HEK293 (cell line): ENCODE measurements around the gene RASGRP3.

Experiments
- CTCF ChIA-PET: fragments of 350-600 bp; formaldehyde crosslinking; extraction: SDS; loops from one replicate; lab custom pipeline; 2021; ENCODE audit warnings: antibody characterized with exemption; lab: Yijun Ruan, JAX
- POLR2A ChIA-PET: fragments of 300-600 bp; formaldehyde crosslinking; extraction: SDS; loops from one replicate; lab custom pipeline; 2020; ENCODE audit warnings: antibody characterized with exemption, inconsistent platforms; lab: Yijun Ruan, JAX
- H3K27ac ChIP-seq: fragments of 200-500 bp; sonication (Bioruptor generic); 2 replicates; pipeline ENCODE4 v1.5.1; 2014; ENCODE audit warnings: low read depth, low read length, control low read depth, inconsistent platforms; ENCODE audit errors: extremely low read depth
- H3K36me3 ChIP-seq, 2 experiments: fragments of 200-500 bp in 1 of 2; sonication (Bioruptor generic) in 1 of 2; 1 replicate in 1 of 2; 2 replicates in 1 of 2; pipeline ENCODE4 v1.5.1; 2014 to 2017; ENCODE audit warnings: inconsistent platforms in 2 of 2, low read length in 2 of 2; ENCODE audit not compliant: control insufficient read depth in 2 of 2, insufficient read depth in 1 of 2
- H3K4me1 ChIP-seq: fragments of 200-500 bp; sonication (Bioruptor generic); 2 replicates; pipeline ENCODE4 v1.5.1; 2014; ENCODE audit warnings: mild to moderate bottlenecking, low read length, inconsistent platforms; ENCODE audit not compliant: control insufficient read depth, insufficient read depth
- H3K4me3 ChIP-seq: 2 replicates; pipeline ENCODE4 v1.5.1; 2011; ENCODE audit warnings: low read depth, mild to moderate bottlenecking, control low read depth, low read length, moderate library complexity
- H3K9me3 ChIP-seq: fragments of 200-500 bp; sonication (Bioruptor generic); 2 replicates; pipeline ENCODE4 v1.5.1; 2014; ENCODE audit warnings: low read depth, low read length, inconsistent platforms; ENCODE audit not compliant: control insufficient read depth, insufficient read depth
- GLIS2 ChIP-seq: fragments of 450-650 bp; formaldehyde crosslinking; IDR thresholded peaks from 2 replicates; pipeline ENCODE4 v1.5.1; 2016; ENCODE audit warnings: missing biosample characterization, missing genetic modification characterization
- HOXA7 ChIP-seq: sonication (generic); formaldehyde crosslinking; IDR thresholded peaks from 2 replicates; pipeline ENCODE4 v1.8.1; 2022; ENCODE audit warnings: missing genetic modification reagents, borderline replicate concordance
- SP2 ChIP-seq: fragments of 450-650 bp; formaldehyde crosslinking; IDR thresholded peaks from 2 replicates; pipeline ENCODE4 v1.5.1; 2016; ENCODE audit warnings: missing biosample characterization, missing genetic modification characterization
- SP7 ChIP-seq: fragments of 450-650 bp; formaldehyde crosslinking; IDR thresholded peaks from 2 replicates; pipeline ENCODE4 v1.5.1; 2016; ENCODE audit warnings: missing biosample characterization, missing genetic modification characterization
- TRIM28 ChIP-seq: IDR thresholded peaks from 2 replicates; pipeline ENCODE4 v1.6.1; 2011; ENCODE audit warnings: low read length, control low read depth, borderline replicate concordance
- ZFP37 ChIP-seq: fragments of 450-650 bp; formaldehyde crosslinking; IDR thresholded peaks from 2 replicates; pipeline ENCODE4 v1.5.1; 2016; ENCODE audit warnings: missing biosample characterization, missing genetic modification characterization
- ZNF175 ChIP-seq: fragments of 450-650 bp; formaldehyde crosslinking; IDR thresholded peaks from 2 replicates; pipeline ENCODE4 v1.5.1; 2016; ENCODE audit warnings: missing biosample characterization, missing genetic modification characterization
- ZNF391 ChIP-seq: fragments of 450-650 bp; formaldehyde crosslinking; IDR thresholded peaks from 2 replicates; pipeline ENCODE4 v1.5.1; 2016; ENCODE audit warnings: low read depth, missing biosample characterization, missing genetic modification characterization, borderline replicate concordance
- ZNF558 ChIP-seq: fragments of 450-650 bp; formaldehyde crosslinking; IDR thresholded peaks from 2 replicates; pipeline ENCODE4 v1.5.1; 2016; ENCODE audit warnings: missing biosample characterization, missing genetic modification characterization
- ZNF585B ChIP-seq: fragments of 450-650 bp; formaldehyde crosslinking; IDR thresholded peaks from 2 replicates; pipeline ENCODE4 v1.5.1; 2016; ENCODE audit warnings: missing biosample characterization, missing genetic modification characterization
- ZNF701 ChIP-seq: fragments of 450-650 bp; formaldehyde crosslinking; IDR thresholded peaks from 2 replicates; pipeline ENCODE4 v1.5.1; 2016; ENCODE audit warnings: missing biosample characterization, missing genetic modification characterization
- ZNF843 ChIP-seq: fragments of 450-650 bp; formaldehyde crosslinking; IDR thresholded peaks from 2 replicates; pipeline ENCODE4 v1.5.1; 2016; ENCODE audit warnings: missing biosample characterization, missing genetic modification characterization
- TF ChIP-seq, protein P1 (sequence below): fragments of 450-650 bp; formaldehyde crosslinking; IDR thresholded peaks from 2 replicates; pipeline ENCODE4 v1.5.1; 2016; ENCODE audit warnings: missing biosample characterization, missing genetic modification characterization
- TF ChIP-seq, protein P2 (sequence below): fragments of 450-650 bp; formaldehyde crosslinking; IDR thresholded peaks from 2 replicates; pipeline ENCODE4 v1.5.1; 2017; ENCODE audit warnings: missing biosample characterization, missing genetic modification characterization
- TF ChIP-seq, protein P3 (sequence below): fragments of 450-650 bp; formaldehyde crosslinking; IDR thresholded peaks from 2 replicates; pipeline ENCODE4 v1.5.1; 2016; ENCODE audit warnings: missing biosample characterization, missing genetic modification characterization
- TF ChIP-seq, protein P4 (sequence below): IDR thresholded peaks from 2 replicates; pipeline ENCODE4 v1.6.1; 2011; ENCODE audit warnings: mild to moderate bottlenecking, low read depth, low read length, borderline replicate concordance
- TF ChIP-seq, protein P5 (sequence below): fragments of 450-650 bp; formaldehyde crosslinking; IDR thresholded peaks from 2 replicates; pipeline ENCODE4 v1.5.1; 2017; ENCODE audit warnings: missing biosample characterization, missing genetic modification characterization

Gene RASGRP3

DNA sequence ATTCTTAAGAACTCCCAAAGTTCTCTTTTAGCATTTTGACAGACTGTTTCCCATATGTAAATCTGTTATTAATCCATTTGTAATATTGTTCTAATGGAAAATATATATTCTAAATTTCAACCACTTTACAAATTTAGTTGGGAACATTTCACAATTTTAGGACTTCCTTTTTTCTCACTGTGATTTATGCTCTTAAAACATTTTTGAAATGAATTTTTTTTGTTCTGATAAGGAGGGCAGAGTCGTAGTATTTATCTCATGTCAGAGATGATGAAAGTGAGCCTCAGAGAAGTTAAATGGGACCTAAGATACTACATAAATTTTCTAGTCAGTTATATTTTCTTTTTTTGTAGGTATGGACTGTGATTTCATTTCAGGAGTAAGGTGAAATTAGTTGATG, 26.6 kb downstream of the RASGRP3 start (continued):
- TF ChIP-seq, protein P1, sequence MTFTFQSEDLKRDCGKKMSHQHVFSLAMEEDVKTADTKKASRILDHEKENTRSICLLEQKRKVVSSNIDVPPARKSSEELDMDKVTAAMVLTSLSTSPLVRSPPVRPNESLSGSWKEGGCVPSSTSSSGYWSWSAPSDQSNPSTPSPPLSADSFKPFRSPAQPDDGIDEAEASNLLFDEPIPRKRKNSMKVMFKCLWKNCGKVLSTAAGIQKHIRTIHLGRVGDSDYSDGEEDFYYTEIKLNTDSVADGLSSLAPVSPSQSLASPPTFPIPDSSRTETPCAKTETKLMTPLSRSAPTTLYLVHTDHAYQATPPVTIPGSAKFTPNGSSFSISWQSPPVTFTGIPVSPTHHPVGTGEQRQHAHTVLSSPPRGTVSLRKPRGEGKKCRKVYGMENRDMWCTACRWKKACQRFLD (tag by site-specific recombination), result no peak
- no peak for TF ChIP-seq GLIS2

DNA sequence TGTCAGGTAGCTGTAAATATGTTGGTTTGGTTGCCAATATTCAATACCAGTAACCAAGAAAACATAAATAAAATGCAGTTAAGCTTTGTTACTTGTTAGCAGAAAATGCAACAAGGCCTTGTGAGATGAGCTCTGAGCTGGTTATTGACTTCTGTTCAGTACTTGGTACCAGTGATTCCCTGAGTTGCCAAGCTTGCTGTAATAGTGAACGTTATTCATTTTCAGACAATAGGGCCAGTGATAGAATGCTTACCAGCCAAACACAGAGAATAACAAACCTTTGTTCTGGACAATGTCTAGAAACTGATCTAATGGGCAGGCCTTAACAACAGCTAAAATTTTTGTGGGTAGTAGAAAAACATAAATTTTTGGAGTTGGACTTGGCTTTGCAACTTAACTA, 29.5 kb downstream of the RASGRP3 start:
- H3K9me3 ChIP-seq, result no peaks in the 10 kb centered on the region
- H3K36me3 ChIP-seq, result no peaks in the 10 kb centered on the region
- TF ChIP-seq ZFP37 (no peak), GLIS2 (no peak), SP2 (tag by site-specific recombination) (no peak)
- peaks cover 2% of the 10 kb centered on the region; the same call in 1 of the 2 replicates for H3K4me1 ChIP-seq
- no peak overlapping the region for H3K4me3 ChIP-seq
- ChIA-PET CTCF (no interaction called here), POLR2A (no interaction called here)
- no peak overlapping the region for H3K27ac ChIP-seq

DNA sequence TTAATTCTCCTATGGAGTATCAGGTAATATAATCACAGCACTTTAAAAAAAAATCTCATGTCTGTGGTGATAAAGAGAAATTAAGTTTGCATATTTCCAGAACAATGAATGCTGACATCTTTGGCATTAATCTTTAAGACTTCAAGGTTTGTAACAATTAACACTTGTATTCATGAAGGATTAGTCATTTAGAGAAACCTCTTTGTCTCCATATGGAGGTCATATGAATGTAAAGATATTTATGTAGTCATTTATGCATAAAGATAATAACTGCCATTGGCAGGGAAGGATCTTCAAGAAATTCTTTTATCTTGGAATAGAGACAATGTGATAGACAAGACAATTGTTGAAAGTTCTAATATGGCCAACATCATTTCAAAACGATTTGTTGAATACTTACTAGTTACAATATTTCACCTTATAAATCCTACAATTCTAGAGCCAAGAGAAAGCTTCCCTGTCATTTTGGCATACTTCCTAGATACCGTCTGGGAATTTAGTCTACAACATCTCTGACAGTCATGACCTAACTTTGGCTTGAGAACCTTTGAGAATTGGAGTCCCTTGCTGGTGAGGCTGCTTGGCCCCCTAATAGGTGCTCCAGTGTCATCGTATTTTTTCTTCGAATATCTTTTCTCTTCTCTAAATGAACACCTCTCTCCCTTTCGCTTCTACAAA, 33.6 kb downstream of the RASGRP3 start:
- Histone ChIP-seq H3K27ac (no peak overlapping the region), H3K4me1 (peaks cover 6% of the 10 kb centered on the region; the same call in 1 of the 2 replicates), H3K36me3 (no peaks in the 10 kb centered on the region), H3K9me3 (no peaks in the 10 kb centered on the region), H3K4me3 (no peak overlapping the region)
- TF ChIP-seq ZNF391 (tag by site-specific recombination), result no peak
- no peak for TF ChIP-seq TRIM28
- no peak for TF ChIP-seq ZNF843 (tag by site-specific recombination)
- TF ChIP-seq ZNF175 (tag by site-specific recombination), result no peak
- no peak for TF ChIP-seq ZNF558 (tag by site-specific recombination)
- TF ChIP-seq SP7 (tag by site-specific recombination), result no peak
- TF ChIP-seq ZNF585B (tag by site-specific recombination), result no peak
- TF ChIP-seq, protein P2, sequence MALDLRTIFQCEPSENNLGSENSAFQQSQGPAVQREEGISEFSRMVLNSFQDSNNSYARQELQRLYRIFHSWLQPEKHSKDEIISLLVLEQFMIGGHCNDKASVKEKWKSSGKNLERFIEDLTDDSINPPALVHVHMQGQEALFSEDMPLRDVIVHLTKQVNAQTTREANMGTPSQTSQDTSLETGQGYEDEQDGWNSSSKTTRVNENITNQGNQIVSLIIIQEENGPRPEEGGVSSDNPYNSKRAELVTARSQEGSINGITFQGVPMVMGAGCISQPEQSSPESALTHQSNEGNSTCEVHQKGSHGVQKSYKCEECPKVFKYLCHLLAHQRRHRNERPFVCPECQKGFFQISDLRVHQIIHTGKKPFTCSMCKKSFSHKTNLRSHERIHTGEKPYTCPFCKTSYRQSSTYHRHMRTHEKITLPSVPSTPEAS (tag by site-specific recombination), result no peak
- no peak for TF ChIP-seq ZNF701 (tag by site-specific recombination)
- POLR2A ChIA-PET, result no interaction called here
- CTCF ChIA-PET, result interaction anchor here (0.6 kb wide), 1 partner anchor 1653 kb away, joined by 4 read pairs; no protein-coding TSS in a partner anchor

DNA sequence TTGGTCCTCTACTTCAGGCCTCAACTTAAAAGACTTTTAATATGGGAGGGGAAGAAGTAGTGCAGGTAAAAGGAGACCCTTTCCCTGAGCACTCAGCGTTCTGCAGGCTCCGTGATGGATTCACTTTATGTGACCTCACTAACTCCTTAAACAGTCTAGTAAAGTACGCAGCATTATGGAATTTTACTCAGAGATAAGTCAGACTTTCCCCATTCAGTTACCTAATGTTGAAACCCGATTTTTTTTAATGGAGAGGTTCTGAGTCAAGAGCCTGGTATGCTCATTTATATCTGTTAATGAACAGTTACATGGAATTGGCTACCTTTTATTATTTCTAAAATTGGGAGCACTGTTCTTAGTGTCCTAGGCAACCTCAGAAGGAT, 34.1 kb downstream of the RASGRP3 start:
- CTCF ChIA-PET, result no interaction called here
- no peaks in the 10 kb centered on the region for H3K9me3 ChIP-seq
- H3K4me3 ChIP-seq, result no peak overlapping the region
- H3K27ac ChIP-seq, result no peak overlapping the region
- POLR2A ChIA-PET, result no interaction called here
- no peaks in the 10 kb centered on the region for H3K36me3 ChIP-seq
- TF ChIP-seq ZNF558 (tag by site-specific recombination) (no peak), HOXA7 (CRISPR knock-in tag) (no peak)
- TF ChIP-seq, protein P3, sequence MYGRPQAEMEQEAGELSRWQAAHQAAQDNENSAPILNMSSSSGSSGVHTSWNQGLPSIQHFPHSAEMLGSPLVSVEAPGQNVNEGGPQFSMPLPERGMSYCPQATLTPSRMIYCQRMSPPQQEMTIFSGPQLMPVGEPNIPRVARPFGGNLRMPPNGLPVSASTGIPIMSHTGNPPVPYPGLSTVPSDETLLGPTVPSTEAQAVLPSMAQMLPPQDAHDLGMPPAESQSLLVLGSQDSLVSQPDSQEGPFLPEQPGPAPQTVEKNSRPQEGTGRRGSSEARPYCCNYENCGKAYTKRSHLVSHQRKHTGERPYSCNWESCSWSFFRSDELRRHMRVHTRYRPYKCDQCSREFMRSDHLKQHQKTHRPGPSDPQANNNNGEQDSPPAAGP (tag by site-specific recombination), result no peak
- TF ChIP-seq, protein P4, sequence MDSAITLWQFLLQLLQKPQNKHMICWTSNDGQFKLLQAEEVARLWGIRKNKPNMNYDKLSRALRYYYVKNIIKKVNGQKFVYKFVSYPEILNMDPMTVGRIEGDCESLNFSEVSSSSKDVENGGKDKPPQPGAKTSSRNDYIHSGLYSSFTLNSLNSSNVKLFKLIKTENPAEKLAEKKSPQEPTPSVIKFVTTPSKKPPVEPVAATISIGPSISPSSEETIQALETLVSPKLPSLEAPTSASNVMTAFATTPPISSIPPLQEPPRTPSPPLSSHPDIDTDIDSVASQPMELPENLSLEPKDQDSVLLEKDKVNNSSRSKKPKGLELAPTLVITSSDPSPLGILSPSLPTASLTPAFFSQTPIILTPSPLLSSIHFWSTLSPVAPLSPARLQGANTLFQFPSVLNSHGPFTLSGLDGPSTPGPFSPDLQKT, result no peak
- TF ChIP-seq, protein P5, sequence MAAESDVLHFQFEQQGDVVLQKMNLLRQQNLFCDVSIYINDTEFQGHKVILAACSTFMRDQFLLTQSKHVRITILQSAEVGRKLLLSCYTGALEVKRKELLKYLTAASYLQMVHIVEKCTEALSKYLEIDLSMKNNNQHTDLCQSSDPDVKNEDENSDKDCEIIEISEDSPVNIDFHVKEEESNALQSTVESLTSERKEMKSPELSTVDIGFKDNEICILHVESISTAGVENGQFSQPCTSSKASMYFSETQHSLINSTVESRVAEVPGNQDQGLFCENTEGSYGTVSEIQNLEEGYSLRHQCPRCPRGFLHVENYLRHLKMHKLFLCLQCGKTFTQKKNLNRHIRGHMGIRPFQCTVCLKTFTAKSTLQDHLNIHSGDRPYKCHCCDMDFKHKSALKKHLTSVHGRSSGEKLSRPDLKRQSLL (tag by site-specific recombination), result no peak
- H3K4me1 ChIP-seq, result peaks cover 6% of the 10 kb centered on the region; the same call in 1 of the 2 replicates
